ENCODE data around the gene HSD17B3. TPM values are rescaled to one million over a fixed set of nuclear protein-coding genes. Genes with fewer than 3 reads are reported as not detected.

The HSD17B3 gene
- total and polyA plus RNA-seq, 7 experiments from 2014 or later = 0.34 to 2.6 (median 1.8) TPM; not detected in 4

- Mint-ChIP-seq H3K27me3 (peaks cover 4 to 38% (median 27%) of the 10 kb centered on the region in 5 donors), H3K4me1 (no peaks in the 10 kb centered on the region), H3K27ac (no peak overlapping the region), H3K9me3 (peaks cover 0 to 28% (median 11%) of the 10 kb centered on the region in 11 donors), H3K4me3 (no peak overlapping the region), H3K36me3 (peaks cover 4 to 13% (median 7%) of the 10 kb centered on the region in 5 donors)
- no peak for ATAC-seq
- no peaks in the 10 kb centered on the region for H3K4me1 ChIP-seq (ENCODE audit: control insufficient read depth in 2 of 2, insufficient read depth in 2 of 2, low read length in 2 of 2)
- no peak overlapping the region for H3K4me3 ChIP-seq (ENCODE audit: low read length)
- no peaks in the 10 kb centered on the region for H3K36me3 ChIP-seq (ENCODE audit: control insufficient read depth in 2 of 3, insufficient read depth in 3 of 3, low read length in 3 of 3)
- no peak overlapping the region for H3K27ac ChIP-seq (ENCODE audit: low read depth, low read length)
- DNase-seq = no peak
- intact Hi-C loops (cut with micrococcal nuclease) = no loop called here
- ChIA-PET CTCF (no interaction called here), POLR2A (no interaction called here)
- no peaks in the 10 kb centered on the region for H3K27me3 ChIP-seq (ENCODE audit: control insufficient read depth in 2 of 2, insufficient read depth in 2 of 2, low read length in 2 of 2)
- no peaks in the 10 kb centered on the region for H3K9me3 ChIP-seq (ENCODE audit: control insufficient read depth in 2 of 3, low read length in 3 of 3)
Measured at GRCh38 chr9:96187151-96187555, 114.8 kb downstream of the HSD17B3 start.

- no peak for ATAC-seq
- intact Hi-C loops (cut with micrococcal nuclease) = no loop called here
Measured at GRCh38 chr9:96186591-96187011, 115.4 kb downstream of the HSD17B3 start.

DNA sequence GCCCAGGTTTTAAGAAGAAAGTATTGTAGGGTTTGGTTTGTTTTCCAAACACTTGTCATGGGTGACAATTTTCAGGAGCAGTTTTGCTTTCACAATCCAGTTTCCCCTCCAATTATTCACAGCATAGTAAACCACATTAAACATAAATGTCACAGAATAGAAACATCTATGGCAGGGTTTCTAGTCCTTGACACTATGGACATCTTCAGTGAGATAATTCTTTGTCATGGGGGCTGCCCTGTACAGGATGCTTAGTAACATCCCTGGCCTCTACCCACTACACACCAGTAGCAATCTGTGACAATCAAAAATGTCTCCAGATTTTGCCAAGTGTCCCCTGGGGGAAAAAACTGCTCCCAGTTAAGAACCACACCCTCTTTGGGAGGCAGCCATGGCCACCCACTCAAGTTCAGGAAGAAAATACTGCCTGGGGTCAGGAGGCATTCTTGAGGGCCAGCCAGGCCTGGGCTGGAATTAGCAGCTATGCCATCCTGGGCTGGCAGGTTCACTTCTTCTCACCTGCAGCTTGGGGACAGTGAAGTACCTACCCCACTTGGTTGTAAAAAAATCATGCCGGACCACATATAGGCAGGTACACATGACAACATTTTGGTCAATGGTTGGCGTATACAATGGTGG, 116.3 kb downstream of the HSD17B3 start:
- no peaks in the 10 kb centered on the region for H3K36me3 ChIP-seq (ENCODE audit: control insufficient read depth in 2 of 3, insufficient read depth in 3 of 3, low read length in 3 of 3)
- CTCF ChIA-PET = no interaction called here
- Mint-ChIP-seq H3K27me3 (peaks cover 4 to 34% (median 22%) of the 10 kb centered on the region in 5 donors), H3K36me3 (peaks cover under 1 to 8% (median 1%) of the 10 kb centered on the region in 5 donors), H3K9me3 (peaks cover 0 to 19% (median 10%) of the 10 kb centered on the region in 11 donors), H3K4me3 (no peak overlapping the region), H3K4me1 (no peaks in the 10 kb centered on the region), H3K27ac (no peak overlapping the region)
- H3K9me3 ChIP-seq (ENCODE audit: control insufficient read depth in 2 of 3, low read length in 3 of 3) = no peaks in the 10 kb centered on the region
- DNase-seq (no peak), ATAC-seq (no peak)
- POLR2A ChIA-PET = no interaction called here
- H3K4me1 ChIP-seq (ENCODE audit: control insufficient read depth in 2 of 2, insufficient read depth in 2 of 2, low read length in 2 of 2) = no peaks in the 10 kb centered on the region
- no peaks in the 10 kb centered on the region for H3K27me3 ChIP-seq (ENCODE audit: control insufficient read depth in 2 of 2, insufficient read depth in 2 of 2, low read length in 2 of 2)
- H3K4me3 ChIP-seq (ENCODE audit: low read length) = no peak overlapping the region
- intact Hi-C loops (cut with micrococcal nuclease) = no loop called here
- H3K27ac ChIP-seq (ENCODE audit: low read depth, low read length) = no peak overlapping the region

More at GRCh38 chr9:96186591-96187011, 115.4 kb downstream of the HSD17B3 start:
- no peak overlapping the region for H3K27ac Mint-ChIP-seq
- CTCF ChIA-PET = no interaction called here
- no peak overlapping the region for H3K4me3 Mint-ChIP-seq
- Histone ChIP-seq H3K27ac (ENCODE audit: low read depth, low read length) (no peak overlapping the region), H3K27me3 (ENCODE audit: control insufficient read depth in 2 of 2, insufficient read depth in 2 of 2, low read length in 2 of 2) (no peaks in the 10 kb centered on the region), H3K9me3 (ENCODE audit: control insufficient read depth in 2 of 3, low read length in 3 of 3) (no peaks in the 10 kb centered on the region), H3K36me3 (ENCODE audit: control insufficient read depth in 2 of 3, insufficient read depth in 3 of 3, low read length in 3 of 3) (no peaks in the 10 kb centered on the region), H3K4me3 (ENCODE audit: low read length) (no peak overlapping the region), H3K4me1 (ENCODE audit: control insufficient read depth in 2 of 2, insufficient read depth in 2 of 2, low read length in 2 of 2) (no peaks in the 10 kb centered on the region)
- peaks cover 0 to 28% (median 12%) of the 10 kb centered on the region in 11 donors for H3K9me3 Mint-ChIP-seq
- peaks cover 4 to 13% (median 7%) of the 10 kb centered on the region in 5 donors for H3K36me3 Mint-ChIP-seq
- no peaks in the 10 kb centered on the region for H3K4me1 Mint-ChIP-seq
- H3K27me3 Mint-ChIP-seq = peaks cover 3 to 38% (median 27%) of the 10 kb centered on the region in 5 donors
- DNase-seq = no peak
- POLR2A ChIA-PET = no interaction called here

Other genes starting within 250 kb of the HSD17B3 start
- gene SLC35D2, start 81.5 kb upstream of the HSD17B3 start, total RNA-seq = 10 to 100 TPM in 4 of 5 experiments, 1 to 10 TPM in 1; 9.7 to 20.2 (median 19.1) TPM
- gene SLC35D2, start 81.5 kb upstream of the HSD17B3 start, polyA plus RNA-seq = 1 to 10 TPM; 6.1 to 7.0 TPM
- gene ZNF367, start 116.2 kb upstream of the HSD17B3 start, total RNA-seq = 10 to 100 TPM in 1 of 5 experiments, 1 to 10 TPM in 4; 3.8 to 22.9 (median 5.5) TPM
- gene ZNF367, start 116.2 kb upstream of the HSD17B3 start, polyA plus RNA-seq = 1 to 10 TPM in 1 of 2 donors, under 1 TPM in 1; 0.71 to 1.7 TPM
- 10 to 100 TPM in 4 of 5 experiments, 1 to 10 TPM in 1; 6.6 to 40.3 (median 23.9) TPM for gene HABP4, start 148.0 kb upstream of the HSD17B3 start, total RNA-seq
- gene HABP4, start 148.0 kb upstream of the HSD17B3 start, polyA plus RNA-seq = 10 to 100 TPM; 15.9 to 36.6 TPM

Measured in naive thymus-derived CD4-positive, alpha-beta T cell (primary cell).